Kidney (tissue), 14 donors: ENCODE data around the gene ALKBH3. TPM values are rescaled to one million over a fixed set of nuclear protein-coding genes. Genes with fewer than 3 reads are reported as not detected.
A peak's percentile ranks its signal among the peaks of the same experiment; 100 is the strongest.

Experiments used
- DNase-seq, 5 donors: peaks; one replicate each; pipeline ENCODE4 v3.0.0-alpha.2; 2013 to 2020
- FAIRE-seq: peaks from 2 replicates; lab custom pipeline; 2012; peaks lifted over from hg19 to GRCh38; lab: Jason Lieb, UNC
- H3K27ac ChIP-seq, 2 donors: one replicate each; pipeline ENCODE4 v1.7.0; 2013; ENCODE audit warnings: low read depth in 2 of 2, low read length in 2 of 2, inconsistent platforms in 1 of 2
- H3K27me3 ChIP-seq: one replicate; pipeline ENCODE4 v1.7.1; 2013; ENCODE audit warnings: low read length, inconsistent platforms; ENCODE audit not compliant: control insufficient read depth, insufficient read depth
- H3K36me3 ChIP-seq, 3 donors: one replicate each; pipeline versions ENCODE4 v1.7.0 to v1.7.1; 2013; ENCODE audit warnings: low read length in 3 of 3, control low read depth in 1 of 3, inconsistent platforms in 1 of 3; ENCODE audit not compliant: insufficient read depth in 3 of 3, control insufficient read depth in 2 of 3
- H3K4me1 ChIP-seq, 3 donors: one replicate each; pipeline versions ENCODE4 v1.7.0 to v1.7.1; 2013; ENCODE audit warnings: low read length in 3 of 3, inconsistent platforms in 1 of 3, low read depth in 1 of 3; ENCODE audit not compliant: control insufficient read depth in 2 of 3, insufficient read depth in 2 of 3
- H3K4me3 ChIP-seq, 3 donors: one replicate each; pipeline versions ENCODE4 v1.7.0 to v1.8.1; 2013; ENCODE audit warnings: low read length in 3 of 3, control low read depth in 1 of 3, inconsistent platforms in 1 of 3
- H3K9ac ChIP-seq, 3 donors: one replicate each; pipeline versions ENCODE4 v1.7.0 to v1.7.1; 2013; ENCODE audit warnings: low read length in 3 of 3, control low read depth in 1 of 3, inconsistent platforms in 1 of 3
- H3K9me3 ChIP-seq, 3 donors: one replicate each; pipeline versions ENCODE4 v1.7.0 to v1.7.1; 2013; ENCODE audit warnings: low read length in 3 of 3, control low read depth in 1 of 3, inconsistent platforms in 1 of 3; ENCODE audit not compliant: control insufficient read depth in 2 of 3, insufficient read depth in 1 of 3
- CTCF ChIP-seq: IDR thresholded peaks from 3 replicates; pipeline ENCODE4 v1.5.1; 2012; ENCODE audit warnings: mild to moderate bottlenecking, moderate library complexity, borderline replicate concordance; ENCODE audit not compliant: insufficient read depth; ENCODE audit errors: extremely low read depth
- intact Hi-C: fragments of 100-400 bp; cut with DNase I; formaldehyde crosslinking; loops from one replicate; pipeline ENCODE4 v1.11.1; 2022
- polyA plus RNA-seq: library from polyadenylated mRNA; stranded (reverse); fragments of 350-450 nt; fragmentation: Illumina TruSeq; extraction: RNeasy Lipid Tissue Mini Kit (QIAGEN cat#74804); gene quantifications from one replicate; pipeline ENCODE4 v1.2.3, GENCODE V29; 2014; ENCODE audit warnings: low read depth, low replicate concordance; ENCODE audit not compliant: insufficient read depth
- total RNA-seq: library from RNA; stranded (reverse); fragmentation: NEBNext Ultra II Directional; extraction: Animal tissue kit (Norgen Biotek cat#: 25700); gene quantifications from one replicate; pipeline ENCODE4 v1.2.1, GENCODE V29; 2021
- donor health status: control.
- donor health status: control.
- donor health status: control.
- donor health status: control.
- donor health status: control.
- donor health status: DM: yes; HTN: yes; CAD: no.
- donor health status: Normal renal cell carcinoma (clear cell type).

The ALKBH3 gene
- total and polyA plus RNA-seq, 2 donors from 2014 or later = 23.8 to 49.0 TPM

- no peak for TF ChIP-seq CTCF
- no peaks in the 10 kb centered on the region for H3K27me3 ChIP-seq
- H3K4me3 ChIP-seq = no peak overlapping the region
- H3K27ac ChIP-seq = no peak overlapping the region
- no peak for DNase-seq
- FAIRE-seq = no peak
- intact Hi-C loops = no loop called here
- H3K4me1 ChIP-seq = peaks cover 3 to 6% (median 4%) of the 10 kb centered on the region in 3 donors
- no peak overlapping the region for H3K9ac ChIP-seq
- H3K36me3 ChIP-seq = peaks cover 5 to 18% (median 8%) of the 10 kb centered on the region in 3 donors
- no peaks in the 10 kb centered on the region for H3K9me3 ChIP-seq
Observed at GRCh38 chr11:43908191-43908590, 27.6 kb downstream of the ALKBH3 start.

- H3K9me3 ChIP-seq = no peaks in the 10 kb centered on the region
- FAIRE-seq (no peak), DNase-seq (no peak)
- no peak overlapping the region for H3K27ac ChIP-seq
- H3K9ac ChIP-seq = no peak overlapping the region
- H3K27me3 ChIP-seq = no peaks in the 10 kb centered on the region
- H3K4me3 ChIP-seq = no peak overlapping the region
- intact Hi-C loops = no loop called here
- H3K36me3 ChIP-seq = peaks cover 5 to 19% (median 7%) of the 10 kb centered on the region in 3 donors
- peaks cover 3 to 6% (median 4%) of the 10 kb centered on the region in 3 donors for H3K4me1 ChIP-seq
- no peak for TF ChIP-seq CTCF
Observed at GRCh38 chr11:43908683-43909082, 28.1 kb downstream of the ALKBH3 start.

- H3K9me3 ChIP-seq = no peaks in the 10 kb centered on the region
- H3K36me3 ChIP-seq = peaks cover 5 to 24% (median 15%) of the 10 kb centered on the region in 3 donors
- no peaks in the 10 kb centered on the region for H3K27me3 ChIP-seq
- H3K9ac ChIP-seq = no peak overlapping the region
- no peak for FAIRE-seq
- DNase-seq = no peak
- H3K27ac ChIP-seq = no peak overlapping the region
- no peak overlapping the region for H3K4me3 ChIP-seq
- intact Hi-C loops = no loop called here
- no peaks in the 10 kb centered on the region for H3K4me1 ChIP-seq
- no peak for TF ChIP-seq CTCF
Observed at GRCh38 chr11:43913829-43914380, 33.3 kb downstream of the ALKBH3 start.

- Histone ChIP-seq H3K36me3 (peaks cover 7 to 26% (median 18%) of the 10 kb centered on the region in 3 donors), H3K4me1 (no peaks in the 10 kb centered on the region)
- DNase-seq = peak in 1 of 5 donors; percentile 71
Observed at GRCh38 chr11:43914466-43914865, 33.8 kb downstream of the ALKBH3 start.

More at GRCh38 chr11:43914466-43914865, 33.8 kb downstream of the ALKBH3 start:
- no peak for FAIRE-seq
- no peak for TF ChIP-seq CTCF
- H3K9ac ChIP-seq = no peak overlapping the region
- H3K27ac ChIP-seq = no peak overlapping the region
- H3K4me3 ChIP-seq = no peak overlapping the region
- H3K27me3 ChIP-seq = no peaks in the 10 kb centered on the region
- no peaks in the 10 kb centered on the region for H3K9me3 ChIP-seq
- intact Hi-C loops = no loop called here
